GM23338 (cell line): ENCODE measurements around the gene NENF. TPM values are rescaled to one million over a fixed set of nuclear protein-coding genes. Genes with fewer than 3 reads are reported as not detected.

ENCODE experiments used
- ATAC-seq: fragments of 200-7000 bp; cut with Tn5 transposase; 3 replicates; pipeline ENCODE4 v1.9.1; 2020
- DNase-seq: peaks from one replicate; pipeline ENCODE4 v3.0.0-alpha.2; 2015; ENCODE audit warnings: low spot score
- H2AFZ ChIP-seq: fragments of 200-600 bp; sonication (generic); 2 replicates; pipeline ENCODE4 v1.8.0; 2016; ENCODE audit warnings: antibody characterized with exemption, mild to moderate bottlenecking, moderate library complexity
- H3F3A ChIP-seq: fragments of 200-600 bp; sonication (generic); replicated peaks from 2 replicates; pipeline ENCODE4 v1.8.0; 2017; ENCODE audit warnings: antibody characterized with exemption, mixed run types, low read depth
- H3K27ac ChIP-seq: fragments of 200-600 bp; sonication (generic); 2 replicates; pipeline ENCODE4 v1.6.1; 2016; ENCODE audit warnings: low read depth
- H3K27me3 ChIP-seq: fragments of 200-600 bp; sonication (generic); 2 replicates; pipeline ENCODE4 v1.8.0; 2016; ENCODE audit warnings: mild to moderate bottlenecking, mixed run types, moderate library complexity; ENCODE audit not compliant: insufficient read depth
- H3K36me3 ChIP-seq: fragments of 200-600 bp; sonication (generic); 2 replicates; pipeline ENCODE4 v1.8.0; 2016; ENCODE audit warnings: mild to moderate bottlenecking; ENCODE audit not compliant: insufficient read depth
- H3K4me1 ChIP-seq: fragments of 200-600 bp; sonication (generic); 2 replicates; pipeline ENCODE4 v1.8.0; 2016; ENCODE audit warnings: mild to moderate bottlenecking, moderate library complexity; ENCODE audit not compliant: insufficient read depth
- H3K4me2 ChIP-seq: fragments of 200-600 bp; sonication (generic); 2 replicates; pipeline ENCODE4 v1.7.1; 2017; ENCODE audit warnings: mixed run types
- H3K4me3 ChIP-seq: fragments of 200-600 bp; sonication (generic); 2 replicates; pipeline ENCODE4 v1.6.1; 2016; ENCODE audit warnings: mixed run types
- H3K79me2 ChIP-seq: fragments of 200-600 bp; sonication (generic); replicated peaks from 2 replicates; pipeline ENCODE4 v1.8.0; 2017; ENCODE audit warnings: mild to moderate bottlenecking; ENCODE audit not compliant: insufficient read depth
- H3K9me2 ChIP-seq: fragments of 200-600 bp; sonication (generic); 2 replicates; pipeline ENCODE4 v1.8.0; 2017; ENCODE audit not compliant: insufficient read depth
- H4K20me1 ChIP-seq: fragments of 200-600 bp; sonication (generic); replicated peaks from 2 replicates; pipeline ENCODE4 v1.8.0; 2017; ENCODE audit warnings: mild to moderate bottlenecking; ENCODE audit not compliant: insufficient read depth
- H3K27ac Mint-ChIP-seq: 2 replicates; pipeline ENCODE4 v1.8.0; 2020; ENCODE audit warnings: inconsistent platforms, mild to moderate bottlenecking, moderate library complexity, mixed read lengths
- H3K27me3 Mint-ChIP-seq: 3 replicates; pipeline ENCODE4 v1.8.0; 2022; ENCODE audit warnings: low read depth, mild to moderate bottlenecking, moderate library complexity, mixed read lengths, inconsistent platforms; ENCODE audit not compliant: insufficient read depth, poor library complexity
- H3K36me3 Mint-ChIP-seq: 3 replicates; pipeline ENCODE4 v1.8.0; 2021; ENCODE audit warnings: low read depth, mild to moderate bottlenecking, inconsistent platforms, moderate library complexity, mixed read lengths
- H3K4me1 Mint-ChIP-seq: 3 replicates; pipeline ENCODE4 v1.8.0; 2020; ENCODE audit warnings: mild to moderate bottlenecking, inconsistent platforms, mixed read lengths
- H3K4me3 Mint-ChIP-seq: 3 replicates; pipeline ENCODE4 v1.8.0; 2021; ENCODE audit warnings: moderate library complexity, mild to moderate bottlenecking, inconsistent platforms, mixed read lengths
- H3K9me3 Mint-ChIP-seq: 3 replicates; pipeline ENCODE4 v1.8.0; 2020; ENCODE audit warnings: moderate library complexity, mild to moderate bottlenecking, inconsistent platforms, mixed read lengths
- CREB1 ChIP-seq: fragments of 250-450 bp; sonication (Bioruptor Pico); IDR thresholded peaks from 2 replicates; pipeline ENCODE4 v1.5.0; 2020; ENCODE audit warnings: low read depth, mild to moderate bottlenecking, moderate library complexity
- ETS1 ChIP-seq: IDR thresholded peaks from 2 replicates; pipeline ENCODE4 v1.6.1; 2016; ENCODE audit warnings: antibody characterized with exemption
- EZH2 ChIP-seq: fragments of 200-600 bp; sonication (generic); IDR thresholded peaks from one replicate; pipeline ENCODE4 v1.8.0; 2017; ENCODE audit warnings: antibody characterized with exemption, mild to moderate bottlenecking, low read depth; ENCODE audit not compliant: unreplicated experiment
- EZH2phosphoT487 ChIP-seq: fragments of 200-600 bp; sonication (generic); IDR thresholded peaks from one replicate; pipeline ENCODE4 v1.8.1; 2018; ENCODE audit warnings: antibody characterized with exemption; ENCODE audit not compliant: unreplicated experiment
- JUNB ChIP-seq: IDR thresholded peaks from one replicate; pipeline ENCODE4 v1.6.1; 2016; ENCODE audit warnings: antibody characterized with exemption; ENCODE audit not compliant: unreplicated experiment
- NANOG ChIP-seq: IDR thresholded peaks from 2 replicates; pipeline ENCODE4 v1.6.1; 2016; ENCODE audit warnings: antibody characterized with exemption, borderline replicate concordance
- POLR2AphosphoS5 ChIP-seq: IDR thresholded peaks from 2 replicates; pipeline ENCODE4 v1.6.1; 2016; ENCODE audit warnings: antibody characterized with exemption, low read depth
- REST ChIP-seq: IDR thresholded peaks from one replicate; pipeline ENCODE4 v1.6.1; 2018; ENCODE audit warnings: antibody characterized with exemption; ENCODE audit not compliant: unreplicated experiment
- STAT1 ChIP-seq: IDR thresholded peaks from one replicate; pipeline ENCODE4 v1.6.1; 2016; ENCODE audit warnings: antibody characterized with exemption; ENCODE audit not compliant: unreplicated experiment
- ZNF114 ChIP-seq: fragments of 250-450 bp; sonication (Bioruptor Pico); IDR thresholded peaks from 2 replicates; pipeline ENCODE4 v1.5.0; 2020; ENCODE audit warnings: mild to moderate bottlenecking, moderate library complexity
- ZNF331 ChIP-seq: fragments of 250-450 bp; sonication (Bioruptor Pico); IDR thresholded peaks from 2 replicates; pipeline ENCODE4 v1.5.0; 2020; ENCODE audit warnings: low read depth, mild to moderate bottlenecking, moderate library complexity
- ZNF462 ChIP-seq: fragments of 250-450 bp; sonication (Bioruptor Pico); IDR thresholded peaks from 2 replicates; pipeline ENCODE4 v1.5.0; 2020; ENCODE audit warnings: mild to moderate bottlenecking, moderate library complexity
- polyA plus RNA-seq: library from polyadenylated mRNA; unstranded; fragments of >200 nt; fragmentation: Nextera tagmentation; extraction: Ambion mirVana; gene quantifications from 2 replicates; pipeline ENCODE4 v1.2.1, GENCODE V29; 2016
- total RNA-seq: library from RNA; depleted of rRNA; stranded (reverse); fragments of >200 nt; shearing (Covaris generic); gene quantifications from 2 replicates; pipeline ENCODE4 v1.2.3, GENCODE V29; 2014
- TF ChIP-seq, protein P1 (sequence below), 2 experiments: fragments of 200-600 bp in 1 of 2; sonication (generic) in 1 of 2; conservative IDR thresholded peaks; 2 replicates each; pipeline versions ENCODE4 v1.5.1 to v1.6.1; 2016 to 2017; ENCODE audit warnings: antibody characterized with exemption in 2 of 2, low read depth in 2 of 2, mild to moderate bottlenecking in 2 of 2, moderate library complexity in 1 of 2

The NENF gene
- total and polyA plus RNA-seq, 2 experiments from 2014 or later: 27.6 to 60.7 TPM

DNA sequence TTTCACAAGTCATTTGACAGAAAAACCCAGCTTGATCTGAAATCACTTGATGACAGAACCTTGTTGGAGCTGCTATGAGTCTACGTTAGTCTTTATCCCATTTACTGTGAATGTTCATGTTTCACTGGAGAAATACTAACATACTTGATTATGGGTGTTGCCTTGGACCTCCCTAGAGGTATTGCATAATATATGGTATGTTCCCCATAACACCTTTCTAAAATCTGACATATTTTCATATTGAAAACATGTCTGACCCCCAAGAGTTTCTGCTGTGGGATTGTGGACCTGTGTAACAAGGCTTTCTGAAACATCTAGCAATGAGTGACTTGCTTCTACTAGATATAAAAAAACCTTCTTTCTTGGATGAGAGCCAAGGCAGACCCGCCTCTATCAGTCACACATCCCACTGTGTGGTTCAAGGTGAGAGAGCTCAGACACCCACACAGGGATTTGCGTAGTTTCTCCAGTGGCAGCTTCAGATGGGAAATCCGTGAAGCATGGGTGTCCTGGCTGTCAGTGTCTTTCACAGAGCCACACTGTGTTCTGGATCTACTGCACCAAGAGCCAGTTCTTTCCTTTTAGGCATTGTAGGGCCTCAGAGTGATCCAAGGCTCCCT lies 4.6 kb downstream of the NENF start:
- peaks cover 8% of the 10 kb centered on the region for H3K27me3 Mint-ChIP-seq
- no peaks in the 10 kb centered on the region for H3K9me3 Mint-ChIP-seq
- Histone ChIP-seq H3K27me3 (peaks cover 12% of the 10 kb centered on the region), H3K4me2 (no peak overlapping the region), H3K9me2 (no peaks in the 10 kb centered on the region), H3K27ac (no peak overlapping the region), H3K79me2 (no peaks in the 10 kb centered on the region; the same call in 1 of the 2 replicates), H3K4me3 (no peak overlapping the region), H4K20me1 (0 out of 2 replicates have a peak, but pooled peaks cover 4% of the 10 kb centered on the region), H2AFZ (no peak overlapping the region), H3K36me3 (no peaks in the 10 kb centered on the region), H3F3A (no peaks in the 10 kb centered on the region), H3K4me1 (peaks cover 4% of the 10 kb centered on the region; the same call in 1 of the 2 replicates)
- no peak overlapping the region for H3K27ac Mint-ChIP-seq
- H3K4me3 Mint-ChIP-seq: no peak overlapping the region
- no peaks in the 10 kb centered on the region for H3K36me3 Mint-ChIP-seq
- ATAC-seq (no peak), DNase-seq (no peak)
- H3K4me1 Mint-ChIP-seq: peaks cover 4% of the 10 kb centered on the region
- TF ChIP-seq REST: no peak
- TF ChIP-seq CREB1 (CRISPR knock-in tag): no peak
- no peak for TF ChIP-seq JUNB
- no peak for TF ChIP-seq ETS1
- no peak for TF ChIP-seq ZNF462 (CRISPR knock-in tag)
- no peak for TF ChIP-seq STAT1
- no peak for TF ChIP-seq ZNF114 (CRISPR knock-in tag)
- TF ChIP-seq ZNF331 (CRISPR knock-in tag): no peak
- no peak for TF ChIP-seq EZH2phosphoT487
- no peak for TF ChIP-seq POLR2AphosphoS5
- no peak for TF ChIP-seq EZH2
- TF ChIP-seq, protein P1, sequence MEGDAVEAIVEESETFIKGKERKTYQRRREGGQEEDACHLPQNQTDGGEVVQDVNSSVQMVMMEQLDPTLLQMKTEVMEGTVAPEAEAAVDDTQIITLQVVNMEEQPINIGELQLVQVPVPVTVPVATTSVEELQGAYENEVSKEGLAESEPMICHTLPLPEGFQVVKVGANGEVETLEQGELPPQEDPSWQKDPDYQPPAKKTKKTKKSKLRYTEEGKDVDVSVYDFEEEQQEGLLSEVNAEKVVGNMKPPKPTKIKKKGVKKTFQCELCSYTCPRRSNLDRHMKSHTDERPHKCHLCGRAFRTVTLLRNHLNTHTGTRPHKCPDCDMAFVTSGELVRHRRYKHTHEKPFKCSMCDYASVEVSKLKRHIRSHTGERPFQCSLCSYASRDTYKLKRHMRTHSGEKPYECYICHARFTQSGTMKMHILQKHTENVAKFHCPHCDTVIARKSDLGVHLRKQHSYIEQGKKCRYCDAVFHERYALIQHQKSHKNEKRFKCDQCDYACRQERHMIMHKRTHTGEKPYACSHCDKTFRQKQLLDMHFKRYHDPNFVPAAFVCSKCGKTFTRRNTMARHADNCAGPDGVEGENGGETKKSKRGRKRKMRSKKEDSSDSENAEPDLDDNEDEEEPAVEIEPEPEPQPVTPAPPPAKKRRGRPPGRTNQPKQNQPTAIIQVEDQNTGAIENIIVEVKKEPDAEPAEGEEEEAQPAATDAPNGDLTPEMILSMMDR (conservative IDR thresholded peaks at IDR 0.05; ENCODE audit: low read depth in 2 of 2): no peak
- no peak for TF ChIP-seq NANOG
